ENCODE results near the gene TNS3.

Gene TNS3

GRCh38 chr7:47302560-47302959 lies 279.4 kb downstream of the TNS3 start:
- Histone ChIP-seq H3K27me3 (ENCODE audit: insufficient read depth, poor library complexity, severe bottlenecking) (no peaks in the 10 kb centered on the region), H3K27ac (replicated peaks) (no peak overlapping the region), H3K4me3 (replicated peaks; ENCODE audit: insufficient read depth, low read length) (no peak overlapping the region)
- no peak for TF ChIP-seq REST (IDR thresholded peaks at IDR 0.05; ENCODE audit: insufficient replicate concordance, low read depth)
- TF ChIP-seq GABPA (IDR thresholded peaks at IDR 0.05; ENCODE audit: low read depth): no peak
- no peak for TF ChIP-seq POLR2AphosphoS5 (IDR thresholded peaks at IDR 0.05; ENCODE audit: low read depth)
- no peak for TF ChIP-seq SPI1 (IDR thresholded peaks at IDR 0.05; ENCODE audit: borderline replicate concordance, low read depth)
- TF ChIP-seq CTCF (IDR thresholded peaks at IDR 0.05; ENCODE audit: insufficient read depth, low read length): no peak
- no peak for DNase-seq (ENCODE audit: low read depth in 1 of 2, low spot score in 1 of 2)

DNA sequence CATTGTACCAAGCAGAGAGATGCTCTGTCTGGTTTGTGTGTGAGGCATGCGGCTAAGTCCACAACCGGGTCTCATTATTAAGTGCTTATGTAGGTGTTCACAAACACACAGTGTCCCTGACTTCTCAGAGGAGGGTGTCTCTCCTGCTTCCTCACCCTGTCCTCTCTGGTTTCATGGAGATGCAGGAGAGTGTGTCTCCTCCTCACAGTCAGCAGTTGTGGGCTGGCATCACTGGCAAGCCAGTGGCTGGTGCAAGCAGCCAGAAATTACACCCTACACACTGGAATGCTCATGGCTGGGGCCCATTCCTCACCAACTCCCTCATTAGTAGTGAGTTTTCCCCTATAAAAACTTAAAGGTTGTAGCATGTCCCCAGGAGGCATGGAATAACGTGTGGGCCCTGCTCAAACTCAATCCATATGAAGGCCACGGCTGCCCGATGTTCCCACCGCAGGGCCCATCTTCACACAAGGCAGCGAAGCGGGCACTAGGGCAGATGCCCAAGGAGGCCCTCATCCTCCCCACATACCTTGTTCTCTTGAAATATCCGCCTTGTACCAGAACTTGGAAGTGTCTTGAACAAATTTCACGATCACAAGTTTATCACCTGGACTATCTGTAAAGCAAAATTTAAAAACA lies 280.1 kb downstream of the TNS3 start:
- H3K27me3 ChIP-seq (ENCODE audit: insufficient read depth, poor library complexity, severe bottlenecking): no peaks in the 10 kb centered on the region
- TF ChIP-seq REST (IDR thresholded peaks at IDR 0.05; ENCODE audit: insufficient replicate concordance, low read depth) (no peak), SPI1 (IDR thresholded peaks at IDR 0.05; ENCODE audit: borderline replicate concordance, low read depth) (no peak), CTCF (IDR thresholded peaks at IDR 0.05; ENCODE audit: insufficient read depth, low read length) (no peak), GABPA (IDR thresholded peaks at IDR 0.05; ENCODE audit: low read depth) (no peak), POLR2AphosphoS5 (IDR thresholded peaks at IDR 0.05; ENCODE audit: low read depth) (no peak)
- H3K4me3 ChIP-seq (replicated peaks; ENCODE audit: insufficient read depth, low read length): no peak overlapping the region
- no peak for DNase-seq (ENCODE audit: low read depth in 1 of 2, low spot score in 1 of 2)
- H3K27ac ChIP-seq (replicated peaks): no peak overlapping the region

GRCh38 chr7:47301105-47301477 lies 280.8 kb downstream of the TNS3 start:
- H3K27ac ChIP-seq (replicated peaks): no peak overlapping the region
- no peak overlapping the region for H3K4me3 ChIP-seq (replicated peaks; ENCODE audit: insufficient read depth, low read length)
- H3K27me3 ChIP-seq (ENCODE audit: insufficient read depth, poor library complexity, severe bottlenecking): no peaks in the 10 kb centered on the region
- DNase-seq (ENCODE audit: low read depth in 1 of 2, low spot score in 1 of 2): no peak
- TF ChIP-seq REST (IDR thresholded peaks at IDR 0.05; ENCODE audit: insufficient replicate concordance, low read depth) (no peak), SPI1 (IDR thresholded peaks at IDR 0.05; ENCODE audit: borderline replicate concordance, low read depth) (no peak), POLR2AphosphoS5 (IDR thresholded peaks at IDR 0.05; ENCODE audit: low read depth) (no peak), GABPA (IDR thresholded peaks at IDR 0.05; ENCODE audit: low read depth) (no peak), CTCF (IDR thresholded peaks at IDR 0.05; ENCODE audit: insufficient read depth, low read length) (no peak)

Measured in HL-60 (cell line).